GM23338 (cell line): ENCODE data around the gene LGALS13. TPM values are rescaled to one million over a fixed set of nuclear protein-coding genes. Genes with fewer than 3 reads are reported as not detected.

Source experiments
- ATAC-seq: fragments of 200-7000 bp; cut with Tn5 transposase; 3 replicates; pipeline ENCODE4 v1.9.1; 2020
- DNase-seq: peaks from one replicate; pipeline ENCODE4 v3.0.0-alpha.2; 2015; ENCODE audit warnings: low spot score
- H2AFZ ChIP-seq: fragments of 200-600 bp; sonication (generic); 2 replicates; pipeline ENCODE4 v1.8.0; 2016; ENCODE audit warnings: antibody characterized with exemption, mild to moderate bottlenecking, moderate library complexity
- H3F3A ChIP-seq: fragments of 200-600 bp; sonication (generic); replicated peaks from 2 replicates; pipeline ENCODE4 v1.8.0; 2017; ENCODE audit warnings: antibody characterized with exemption, mixed run types, low read depth
- H3K27ac ChIP-seq: fragments of 200-600 bp; sonication (generic); 2 replicates; pipeline ENCODE4 v1.6.1; 2016; ENCODE audit warnings: low read depth
- H3K27me3 ChIP-seq: fragments of 200-600 bp; sonication (generic); 2 replicates; pipeline ENCODE4 v1.8.0; 2016; ENCODE audit warnings: mild to moderate bottlenecking, mixed run types, moderate library complexity; ENCODE audit not compliant: insufficient read depth
- H3K36me3 ChIP-seq: fragments of 200-600 bp; sonication (generic); 2 replicates; pipeline ENCODE4 v1.8.0; 2016; ENCODE audit warnings: mild to moderate bottlenecking; ENCODE audit not compliant: insufficient read depth
- H3K4me1 ChIP-seq: fragments of 200-600 bp; sonication (generic); 2 replicates; pipeline ENCODE4 v1.8.0; 2016; ENCODE audit warnings: mild to moderate bottlenecking, moderate library complexity; ENCODE audit not compliant: insufficient read depth
- H3K4me2 ChIP-seq: fragments of 200-600 bp; sonication (generic); 2 replicates; pipeline ENCODE4 v1.7.1; 2017; ENCODE audit warnings: mixed run types
- H3K4me3 ChIP-seq: fragments of 200-600 bp; sonication (generic); 2 replicates; pipeline ENCODE4 v1.6.1; 2016; ENCODE audit warnings: mixed run types
- H3K79me2 ChIP-seq: fragments of 200-600 bp; sonication (generic); replicated peaks from 2 replicates; pipeline ENCODE4 v1.8.0; 2017; ENCODE audit warnings: mild to moderate bottlenecking; ENCODE audit not compliant: insufficient read depth
- H3K9me2 ChIP-seq: fragments of 200-600 bp; sonication (generic); 2 replicates; pipeline ENCODE4 v1.8.0; 2017; ENCODE audit not compliant: insufficient read depth
- H4K20me1 ChIP-seq: fragments of 200-600 bp; sonication (generic); replicated peaks from 2 replicates; pipeline ENCODE4 v1.8.0; 2017; ENCODE audit warnings: mild to moderate bottlenecking; ENCODE audit not compliant: insufficient read depth
- H3K27ac Mint-ChIP-seq: 2 replicates; pipeline ENCODE4 v1.8.0; 2020; ENCODE audit warnings: inconsistent platforms, mild to moderate bottlenecking, moderate library complexity, mixed read lengths
- H3K27me3 Mint-ChIP-seq: 3 replicates; pipeline ENCODE4 v1.8.0; 2022; ENCODE audit warnings: low read depth, mild to moderate bottlenecking, moderate library complexity, mixed read lengths, inconsistent platforms; ENCODE audit not compliant: insufficient read depth, poor library complexity
- H3K36me3 Mint-ChIP-seq: 3 replicates; pipeline ENCODE4 v1.8.0; 2021; ENCODE audit warnings: low read depth, mild to moderate bottlenecking, inconsistent platforms, moderate library complexity, mixed read lengths
- H3K4me1 Mint-ChIP-seq: 3 replicates; pipeline ENCODE4 v1.8.0; 2020; ENCODE audit warnings: mild to moderate bottlenecking, inconsistent platforms, mixed read lengths
- H3K4me3 Mint-ChIP-seq: 3 replicates; pipeline ENCODE4 v1.8.0; 2021; ENCODE audit warnings: moderate library complexity, mild to moderate bottlenecking, inconsistent platforms, mixed read lengths
- H3K9me3 Mint-ChIP-seq: 3 replicates; pipeline ENCODE4 v1.8.0; 2020; ENCODE audit warnings: moderate library complexity, mild to moderate bottlenecking, inconsistent platforms, mixed read lengths
- EZH2 ChIP-seq: fragments of 200-600 bp; sonication (generic); IDR thresholded peaks from one replicate; pipeline ENCODE4 v1.8.0; 2017; ENCODE audit warnings: antibody characterized with exemption, mild to moderate bottlenecking, low read depth; ENCODE audit not compliant: unreplicated experiment
- EZH2phosphoT487 ChIP-seq: fragments of 200-600 bp; sonication (generic); IDR thresholded peaks from one replicate; pipeline ENCODE4 v1.8.1; 2018; ENCODE audit warnings: antibody characterized with exemption; ENCODE audit not compliant: unreplicated experiment
- JUNB ChIP-seq: IDR thresholded peaks from one replicate; pipeline ENCODE4 v1.6.1; 2016; ENCODE audit warnings: antibody characterized with exemption; ENCODE audit not compliant: unreplicated experiment
- NANOG ChIP-seq: IDR thresholded peaks from 2 replicates; pipeline ENCODE4 v1.6.1; 2016; ENCODE audit warnings: antibody characterized with exemption, borderline replicate concordance
- POLR2AphosphoS5 ChIP-seq: IDR thresholded peaks from 2 replicates; pipeline ENCODE4 v1.6.1; 2016; ENCODE audit warnings: antibody characterized with exemption, low read depth
- STAT1 ChIP-seq: IDR thresholded peaks from one replicate; pipeline ENCODE4 v1.6.1; 2016; ENCODE audit warnings: antibody characterized with exemption; ENCODE audit not compliant: unreplicated experiment
- ZNF331 ChIP-seq: fragments of 250-450 bp; sonication (Bioruptor Pico); IDR thresholded peaks from 2 replicates; pipeline ENCODE4 v1.5.0; 2020; ENCODE audit warnings: low read depth, mild to moderate bottlenecking, moderate library complexity
- polyA plus RNA-seq: library from polyadenylated mRNA; unstranded; fragments of >200 nt; fragmentation: Nextera tagmentation; extraction: Ambion mirVana; gene quantifications from 2 replicates; pipeline ENCODE4 v1.2.1, GENCODE V29; 2016
- total RNA-seq: library from RNA; depleted of rRNA; stranded (reverse); fragments of >200 nt; shearing (Covaris generic); gene quantifications from 2 replicates; pipeline ENCODE4 v1.2.3, GENCODE V29; 2014
- TF ChIP-seq, protein P1 (sequence below): IDR thresholded peaks from one replicate; pipeline ENCODE4 v1.6.1; 2018; ENCODE audit warnings: antibody characterized with exemption; ENCODE audit not compliant: unreplicated experiment
- TF ChIP-seq, protein P2 (sequence below): IDR thresholded peaks from 2 replicates; pipeline ENCODE4 v1.6.1; 2016; ENCODE audit warnings: antibody characterized with exemption
- TF ChIP-seq, protein P3 (sequence below), 2 experiments: fragments of 200-600 bp in 1 of 2; sonication (generic) in 1 of 2; conservative IDR thresholded peaks; 2 replicates each; pipeline versions ENCODE4 v1.5.1 to v1.6.1; 2016 to 2017; ENCODE audit warnings: antibody characterized with exemption in 2 of 2, low read depth in 2 of 2, mild to moderate bottlenecking in 2 of 2, moderate library complexity in 1 of 2

Gene LGALS13
- total and polyA plus RNA-seq, 2 experiments from 2014 or later, result not detected

DNA sequence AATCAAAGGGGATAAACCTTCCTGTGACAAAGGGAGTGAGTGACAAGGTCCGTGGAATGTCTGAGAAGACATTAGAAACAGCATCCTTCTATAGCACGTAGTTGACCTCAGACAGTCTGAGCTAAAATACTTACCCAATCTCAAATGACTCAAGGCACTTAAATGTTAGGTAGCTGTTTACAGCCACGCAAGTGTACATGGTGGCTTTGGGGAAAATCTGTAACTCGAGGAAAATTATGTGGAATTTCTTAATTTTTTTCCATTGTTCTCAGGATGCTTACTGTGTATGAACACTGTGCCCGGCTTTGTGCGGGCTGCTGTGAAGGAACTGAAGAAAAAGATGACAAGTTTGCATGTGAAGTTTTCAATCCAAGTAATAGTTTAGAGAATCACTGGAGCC, 5.2 kb downstream of the LGALS13 start:
- Histone ChIP-seq H4K20me1 (no peaks in the 10 kb centered on the region), H2AFZ (0 out of 2 replicates have a peak overlapping the region, but pooled peaks have one; percentile 25), H3K36me3 (no peaks in the 10 kb centered on the region), H3K9me2 (0 out of 2 replicates have a peak, but pooled peaks cover 8% of the 10 kb centered on the region), H3K79me2 (no peaks in the 10 kb centered on the region), H3K27ac (no peak overlapping the region), H3K4me2 (no peak overlapping the region), H3K4me3 (no peak overlapping the region), H3F3A (no peaks in the 10 kb centered on the region), H3K4me1 (0 out of 2 replicates have a peak, but pooled peaks cover 11% of the 10 kb centered on the region), H3K27me3 (no peaks in the 10 kb centered on the region)
- no peak overlapping the region for H3K27ac Mint-ChIP-seq
- peaks cover 6% of the 10 kb centered on the region for H3K27me3 Mint-ChIP-seq
- peaks cover 9% of the 10 kb centered on the region for H3K4me1 Mint-ChIP-seq
- H3K9me3 Mint-ChIP-seq, result peaks cover 8% of the 10 kb centered on the region
- ATAC-seq, result no peak; the same call in 2 of the 3 replicates
- H3K36me3 Mint-ChIP-seq, result no peaks in the 10 kb centered on the region; the same call in 2 of the 3 replicates
- H3K4me3 Mint-ChIP-seq, result no peak overlapping the region
- no peak for DNase-seq
- TF ChIP-seq JUNB, result no peak
- TF ChIP-seq EZH2, result no peak
- no peak for TF ChIP-seq POLR2AphosphoS5
- TF ChIP-seq NANOG, result no peak
- TF ChIP-seq EZH2phosphoT487, result no peak
- TF ChIP-seq, protein P1, sequence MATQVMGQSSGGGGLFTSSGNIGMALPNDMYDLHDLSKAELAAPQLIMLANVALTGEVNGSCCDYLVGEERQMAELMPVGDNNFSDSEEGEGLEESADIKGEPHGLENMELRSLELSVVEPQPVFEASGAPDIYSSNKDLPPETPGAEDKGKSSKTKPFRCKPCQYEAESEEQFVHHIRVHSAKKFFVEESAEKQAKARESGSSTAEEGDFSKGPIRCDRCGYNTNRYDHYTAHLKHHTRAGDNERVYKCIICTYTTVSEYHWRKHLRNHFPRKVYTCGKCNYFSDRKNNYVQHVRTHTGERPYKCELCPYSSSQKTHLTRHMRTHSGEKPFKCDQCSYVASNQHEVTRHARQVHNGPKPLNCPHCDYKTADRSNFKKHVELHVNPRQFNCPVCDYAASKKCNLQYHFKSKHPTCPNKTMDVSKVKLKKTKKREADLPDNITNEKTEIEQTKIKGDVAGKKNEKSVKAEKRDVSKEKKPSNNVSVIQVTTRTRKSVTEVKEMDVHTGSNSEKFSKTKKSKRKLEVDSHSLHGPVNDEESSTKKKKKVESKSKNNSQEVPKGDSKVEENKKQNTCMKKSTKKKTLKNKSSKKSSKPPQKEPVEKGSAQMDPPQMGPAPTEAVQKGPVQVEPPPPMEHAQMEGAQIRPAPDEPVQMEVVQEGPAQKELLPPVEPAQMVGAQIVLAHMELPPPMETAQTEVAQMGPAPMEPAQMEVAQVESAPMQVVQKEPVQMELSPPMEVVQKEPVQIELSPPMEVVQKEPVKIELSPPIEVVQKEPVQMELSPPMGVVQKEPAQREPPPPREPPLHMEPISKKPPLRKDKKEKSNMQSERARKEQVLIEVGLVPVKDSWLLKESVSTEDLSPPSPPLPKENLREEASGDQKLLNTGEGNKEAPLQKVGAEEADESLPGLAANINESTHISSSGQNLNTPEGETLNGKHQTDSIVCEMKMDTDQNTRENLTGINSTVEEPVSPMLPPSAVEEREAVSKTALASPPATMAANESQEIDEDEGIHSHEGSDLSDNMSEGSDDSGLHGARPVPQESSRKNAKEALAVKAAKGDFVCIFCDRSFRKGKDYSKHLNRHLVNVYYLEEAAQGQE, result no peak
- TF ChIP-seq, protein P2, sequence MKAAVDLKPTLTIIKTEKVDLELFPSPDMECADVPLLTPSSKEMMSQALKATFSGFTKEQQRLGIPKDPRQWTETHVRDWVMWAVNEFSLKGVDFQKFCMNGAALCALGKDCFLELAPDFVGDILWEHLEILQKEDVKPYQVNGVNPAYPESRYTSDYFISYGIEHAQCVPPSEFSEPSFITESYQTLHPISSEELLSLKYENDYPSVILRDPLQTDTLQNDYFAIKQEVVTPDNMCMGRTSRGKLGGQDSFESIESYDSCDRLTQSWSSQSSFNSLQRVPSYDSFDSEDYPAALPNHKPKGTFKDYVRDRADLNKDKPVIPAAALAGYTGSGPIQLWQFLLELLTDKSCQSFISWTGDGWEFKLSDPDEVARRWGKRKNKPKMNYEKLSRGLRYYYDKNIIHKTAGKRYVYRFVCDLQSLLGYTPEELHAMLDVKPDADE, result no peak
- no peak for TF ChIP-seq STAT1
- TF ChIP-seq, protein P3, sequence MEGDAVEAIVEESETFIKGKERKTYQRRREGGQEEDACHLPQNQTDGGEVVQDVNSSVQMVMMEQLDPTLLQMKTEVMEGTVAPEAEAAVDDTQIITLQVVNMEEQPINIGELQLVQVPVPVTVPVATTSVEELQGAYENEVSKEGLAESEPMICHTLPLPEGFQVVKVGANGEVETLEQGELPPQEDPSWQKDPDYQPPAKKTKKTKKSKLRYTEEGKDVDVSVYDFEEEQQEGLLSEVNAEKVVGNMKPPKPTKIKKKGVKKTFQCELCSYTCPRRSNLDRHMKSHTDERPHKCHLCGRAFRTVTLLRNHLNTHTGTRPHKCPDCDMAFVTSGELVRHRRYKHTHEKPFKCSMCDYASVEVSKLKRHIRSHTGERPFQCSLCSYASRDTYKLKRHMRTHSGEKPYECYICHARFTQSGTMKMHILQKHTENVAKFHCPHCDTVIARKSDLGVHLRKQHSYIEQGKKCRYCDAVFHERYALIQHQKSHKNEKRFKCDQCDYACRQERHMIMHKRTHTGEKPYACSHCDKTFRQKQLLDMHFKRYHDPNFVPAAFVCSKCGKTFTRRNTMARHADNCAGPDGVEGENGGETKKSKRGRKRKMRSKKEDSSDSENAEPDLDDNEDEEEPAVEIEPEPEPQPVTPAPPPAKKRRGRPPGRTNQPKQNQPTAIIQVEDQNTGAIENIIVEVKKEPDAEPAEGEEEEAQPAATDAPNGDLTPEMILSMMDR (conservative IDR thresholded peaks at IDR 0.05; ENCODE audit: low read depth in 2 of 2), result no peak
- TF ChIP-seq ZNF331 (CRISPR knock-in tag), result no peak
